Activated CD8-positive, alpha-beta memory T cell treated with anti-CD3 and anti-CD28 coated beads for 4 hours (primary cell): ENCODE measurements around the gene LOXL3.

Source experiments
- DNase-seq, 2 donors: peaks; one replicate each; pipeline ENCODE4 v3.0.0-alpha.2; 2020; ENCODE audit warnings: low read depth in 2 of 2

LOXL3 gene

DNA sequence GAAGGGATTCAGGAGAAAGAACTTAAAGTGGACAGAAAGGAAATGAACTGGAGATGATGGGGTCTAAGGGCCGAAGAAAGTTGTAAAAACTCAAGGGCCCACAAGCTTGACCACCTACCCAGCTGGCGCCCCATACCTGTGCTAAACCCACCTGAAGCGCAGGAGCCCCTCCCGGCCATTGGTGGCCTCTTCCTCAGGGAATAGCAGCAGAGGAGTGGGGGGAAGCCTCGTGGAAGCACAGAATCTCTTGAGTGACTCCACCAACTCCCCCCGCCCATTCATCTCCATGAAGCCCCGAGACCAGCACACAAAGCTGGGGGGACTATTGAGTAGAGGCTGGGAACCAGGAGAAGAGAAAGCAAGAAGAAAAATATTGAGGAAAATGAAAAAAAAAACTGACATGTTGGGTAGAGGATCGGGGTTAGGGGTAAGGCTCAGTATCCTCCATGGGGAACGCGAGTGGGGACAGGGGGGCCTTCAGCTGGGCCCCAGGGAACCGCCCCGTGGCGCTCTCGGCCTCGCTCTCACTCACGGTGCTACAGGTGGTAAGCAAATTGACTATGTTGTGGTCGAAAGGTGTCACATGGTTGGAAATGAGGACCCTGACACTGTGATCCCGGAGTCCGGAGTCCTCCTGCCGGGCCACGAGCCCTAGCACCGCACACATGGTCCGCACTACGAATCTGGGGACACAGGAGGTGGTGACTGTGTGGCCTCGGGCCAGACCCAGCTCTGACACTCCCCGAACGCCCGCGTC lies 25.0 kb downstream of the LOXL3 start:
- no peak for DNase-seq

DNA sequence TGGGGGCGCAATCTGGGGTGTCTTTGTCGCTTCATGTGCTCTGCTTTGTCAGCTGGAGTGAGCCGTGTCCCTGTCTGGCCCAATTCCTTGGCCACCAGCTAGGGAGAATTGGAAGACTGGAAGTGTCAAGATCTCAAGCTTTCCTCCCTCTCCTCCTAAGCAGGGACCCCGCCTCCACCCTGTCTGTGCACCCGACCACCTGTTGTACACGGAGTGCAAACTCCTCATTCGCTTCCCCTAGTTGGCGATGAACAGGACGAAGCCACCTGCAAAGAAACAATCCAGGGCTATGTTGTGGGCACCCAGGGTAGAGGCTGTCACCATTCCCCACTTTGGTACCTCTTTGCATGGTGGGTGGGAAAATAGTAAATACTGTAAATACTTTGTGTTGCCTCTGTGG lies 26.0 kb downstream of the LOXL3 start:
- no peak for DNase-seq

DNA sequence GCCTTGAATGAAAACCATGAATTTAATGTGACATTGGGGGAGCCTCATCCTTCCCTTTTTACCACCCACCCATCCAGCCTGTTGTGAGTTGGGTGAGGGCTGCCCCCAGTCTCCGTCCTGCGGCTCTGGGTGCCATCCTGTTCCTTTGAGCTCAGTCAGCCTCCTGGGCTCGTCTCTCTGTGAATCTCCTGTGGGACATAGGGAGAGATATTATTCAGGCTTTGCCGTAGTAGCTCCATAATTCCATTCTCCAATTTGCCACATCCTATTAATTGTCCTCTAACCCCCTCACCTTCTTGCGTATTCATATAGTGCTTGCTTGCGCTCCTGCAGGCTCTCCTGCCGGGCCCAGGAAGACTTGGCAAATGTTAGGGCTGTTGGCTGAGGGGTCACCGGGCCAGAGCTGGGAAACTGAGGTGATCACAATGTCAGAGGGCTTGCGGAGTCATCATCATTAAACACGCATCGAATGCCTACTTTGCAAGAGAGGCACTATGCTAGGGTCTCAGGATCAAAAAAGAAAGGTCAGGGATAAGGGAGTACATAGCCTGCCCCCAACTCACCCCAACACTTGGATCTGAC lies 27.0 kb downstream of the LOXL3 start:
- no peak for DNase-seq

DNA sequence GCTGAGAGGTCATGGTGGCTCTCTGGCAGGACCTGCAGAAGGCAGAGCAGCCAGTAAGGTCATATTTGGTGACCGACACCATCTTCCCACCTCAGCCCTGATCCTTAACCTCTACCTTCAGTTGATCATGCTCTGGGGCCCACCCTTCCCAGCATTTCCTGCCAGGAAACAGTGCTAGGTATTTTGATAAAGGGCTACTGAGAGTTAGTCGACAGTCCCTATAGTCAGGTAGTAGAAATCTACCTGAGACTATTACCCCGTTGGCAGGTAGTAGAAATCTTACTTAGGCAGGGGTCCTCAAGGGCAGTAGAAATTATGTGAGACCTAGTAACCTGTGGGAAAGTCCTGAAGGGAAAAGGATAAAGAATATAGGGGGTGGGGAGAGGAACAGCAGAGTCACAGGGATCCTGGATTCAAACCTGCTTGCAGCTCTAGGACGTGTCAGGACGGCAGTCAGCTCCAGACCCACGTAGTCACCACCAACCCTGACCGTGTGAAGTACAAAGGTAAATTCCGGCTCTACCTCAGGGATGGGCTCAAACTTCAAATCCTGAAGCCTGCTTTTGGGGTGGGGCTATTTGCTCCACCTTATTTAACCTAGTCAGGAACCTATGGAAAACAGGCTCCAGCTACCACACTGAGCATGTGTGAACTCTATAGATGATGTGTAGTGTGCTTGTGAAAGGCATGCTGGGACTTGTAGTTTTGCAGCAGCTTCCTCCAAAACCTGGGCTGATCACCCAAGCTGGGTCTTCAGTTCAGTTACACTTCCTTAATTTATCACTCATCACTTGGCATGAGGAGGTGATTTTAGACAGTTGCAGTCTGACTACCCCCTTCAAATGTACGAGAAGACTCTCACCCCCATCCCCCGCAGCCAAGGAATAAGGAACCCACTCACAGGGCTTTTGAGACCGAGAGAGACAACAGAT lies 27.8 kb downstream of the LOXL3 start, which contains the start of gene DQX1:
TSS of gene DQX1 (minus strand) at position 515 of the 932 bp plus-strand sequence. CDS start at position 13, 502 bp downstream.
- no peak for DNase-seq

DNA sequence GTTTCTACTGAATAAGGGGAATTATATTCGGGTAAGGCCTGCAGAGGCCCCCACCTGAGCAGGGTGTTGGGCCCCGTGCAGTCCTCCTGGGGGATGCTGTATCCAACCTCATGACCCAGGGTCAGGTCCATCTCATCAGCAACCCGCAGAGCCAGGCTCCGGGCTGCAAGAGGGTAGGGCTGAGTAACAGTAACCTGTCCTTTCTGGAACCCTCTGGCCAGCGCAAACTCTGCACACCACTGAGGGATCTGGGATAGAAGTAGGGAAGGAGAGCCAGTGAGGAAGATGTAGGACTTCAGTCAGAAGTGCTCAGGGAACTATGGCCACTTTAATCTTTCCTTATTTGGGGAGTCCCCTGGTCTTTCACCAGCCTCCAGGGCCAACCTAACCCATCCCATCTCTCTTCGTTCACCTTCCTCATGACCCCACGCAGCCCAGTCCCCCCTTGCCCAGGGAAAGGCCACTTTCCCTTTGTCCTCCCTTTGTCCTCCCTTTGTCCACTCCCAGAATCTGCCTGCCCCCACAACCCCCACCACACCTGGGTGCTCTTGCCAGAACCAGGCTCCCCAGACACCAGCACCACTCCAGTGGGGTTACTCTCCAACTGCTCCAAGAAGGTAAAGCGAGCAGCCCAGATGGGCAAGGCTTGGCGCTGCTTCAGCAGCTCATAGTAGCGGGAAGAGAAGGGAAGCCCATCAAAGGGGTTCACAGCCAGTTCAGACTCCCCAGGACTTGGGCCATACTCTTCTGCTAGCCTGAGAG lies 28.6 kb downstream of the LOXL3 start:
- no peak for DNase-seq

DNA sequence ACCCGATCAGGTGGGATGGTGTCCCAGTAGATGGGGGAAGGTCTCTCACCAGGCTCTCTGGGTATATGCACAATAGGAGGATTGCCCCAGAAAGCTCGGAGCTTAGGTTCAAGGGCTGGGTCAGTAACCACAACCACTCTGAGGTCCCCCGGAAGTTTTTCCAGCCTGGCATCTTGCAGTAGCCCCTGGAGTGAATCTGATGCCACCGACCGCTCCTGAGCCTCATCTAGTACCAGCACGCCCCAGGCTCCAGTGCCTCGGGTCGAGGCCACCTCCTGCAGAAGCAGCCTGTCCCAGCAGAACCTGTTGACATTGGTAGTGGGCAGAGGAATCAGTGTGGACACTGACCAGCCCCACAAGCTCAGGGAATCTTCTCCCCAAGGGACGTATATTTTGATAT lies 29.7 kb downstream of the LOXL3 start:
- no peak for DNase-seq

DNA sequence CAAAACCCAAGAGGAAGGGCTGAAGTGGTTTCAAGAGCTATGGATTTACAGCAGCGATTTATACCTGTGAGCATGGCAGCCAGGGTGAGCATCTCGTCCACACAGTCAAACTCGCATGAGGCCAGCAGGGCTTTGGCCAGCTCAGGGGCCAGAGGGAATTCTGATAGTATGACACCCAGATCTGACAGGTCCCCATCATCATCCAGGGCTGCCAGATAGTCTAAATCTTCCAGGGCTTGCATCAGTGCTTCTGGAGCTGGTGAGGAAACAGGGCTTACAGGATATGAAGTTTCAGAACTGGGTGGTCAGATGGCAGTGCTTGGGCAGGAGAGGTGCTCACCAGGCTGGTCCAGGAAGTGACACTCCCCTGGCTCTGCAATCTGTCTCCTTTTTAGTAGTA lies 31.2 kb downstream of the LOXL3 start:
- DNase-seq: no peak

DNA sequence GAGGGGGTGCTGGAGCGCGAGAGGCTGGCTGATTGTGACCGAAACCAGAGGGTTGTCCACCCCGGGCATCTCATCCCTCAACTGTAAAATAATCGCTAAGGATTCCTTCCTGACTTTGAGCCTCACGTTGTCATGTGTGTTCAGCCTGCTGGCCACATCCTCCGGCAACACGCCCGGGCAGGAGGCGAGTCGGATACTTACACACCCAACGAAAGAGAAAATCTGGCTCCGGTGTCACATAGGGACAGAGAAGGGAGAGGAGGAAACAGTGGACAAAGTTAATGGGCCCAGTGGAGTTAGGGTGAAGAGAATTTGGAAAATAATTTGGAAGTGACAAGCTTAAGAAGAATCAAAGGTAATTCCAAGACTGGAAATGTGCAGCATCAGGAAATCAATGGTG lies 37.1 kb downstream of the LOXL3 start:
- no peak for DNase-seq

DNA sequence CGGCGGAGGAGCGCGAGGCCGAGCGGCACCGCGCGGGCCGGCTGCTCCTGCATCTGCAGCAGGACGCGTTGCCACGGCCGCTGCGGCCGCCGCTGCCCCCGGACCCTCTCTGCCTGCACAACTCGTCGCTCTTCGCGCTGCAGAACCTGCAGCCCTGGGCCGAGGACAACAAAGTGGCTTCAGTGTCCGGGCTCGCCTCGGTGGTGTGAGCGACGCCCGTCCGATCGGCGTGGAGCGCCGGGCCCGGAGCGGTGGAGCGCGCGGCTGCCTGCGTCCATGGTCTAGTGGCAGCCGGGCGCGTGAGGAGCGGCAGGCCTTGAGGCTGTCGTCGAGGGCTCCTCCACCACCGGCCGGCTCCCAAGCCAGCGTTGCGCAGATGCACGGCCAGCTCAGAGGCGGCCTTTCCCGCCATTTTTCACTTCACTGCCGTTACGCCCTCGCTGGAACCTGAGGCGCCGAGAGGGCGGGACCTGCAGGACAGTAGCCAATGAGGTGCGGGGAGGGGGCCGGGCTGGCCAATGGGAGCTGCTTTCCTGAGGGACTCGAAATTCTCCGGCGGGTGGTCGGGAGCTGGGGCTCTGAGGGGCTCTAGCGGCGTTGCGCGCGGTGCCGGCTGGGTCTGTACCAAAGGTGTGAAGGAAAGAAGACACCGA lies 37.6 kb downstream of the LOXL3 start:
- DNase-seq: peak; percentile 47 to 55

DNA sequence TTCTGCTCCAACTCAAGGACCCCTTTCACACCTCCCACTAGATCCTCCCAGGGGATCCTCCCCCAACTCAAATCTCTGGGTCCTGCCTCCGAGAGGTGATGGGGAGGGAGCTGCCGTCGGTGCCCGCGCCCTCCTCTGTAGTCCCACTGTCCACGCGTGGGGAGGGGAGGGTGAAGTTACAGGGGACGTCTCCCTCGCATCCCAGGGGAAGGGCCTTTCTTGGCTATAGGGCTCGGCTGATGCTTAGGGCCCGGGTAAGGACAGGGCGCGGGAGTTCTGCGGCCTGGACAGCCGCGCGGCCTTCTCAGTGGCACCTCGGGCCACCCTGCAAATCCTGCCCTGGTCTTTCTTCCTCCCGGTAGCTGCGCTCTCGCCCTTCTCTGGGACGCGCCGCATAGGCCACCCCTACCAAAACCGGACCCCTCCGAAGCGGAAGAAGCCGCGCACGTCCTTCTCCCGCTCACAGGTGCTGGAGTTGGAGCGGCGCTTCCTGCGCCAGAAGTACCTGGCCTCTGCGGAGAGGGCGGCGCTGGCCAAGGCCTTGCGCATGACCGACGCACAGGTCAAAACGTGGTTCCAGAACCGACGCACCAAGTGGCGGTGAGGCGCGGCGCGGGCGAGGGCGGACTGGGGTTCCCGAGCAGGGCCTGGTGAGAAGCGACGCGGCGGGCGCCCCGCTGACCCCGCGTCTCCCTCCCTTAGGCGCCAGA lies 38.3 kb downstream of the LOXL3 start:
- no peak for DNase-seq

DNA sequence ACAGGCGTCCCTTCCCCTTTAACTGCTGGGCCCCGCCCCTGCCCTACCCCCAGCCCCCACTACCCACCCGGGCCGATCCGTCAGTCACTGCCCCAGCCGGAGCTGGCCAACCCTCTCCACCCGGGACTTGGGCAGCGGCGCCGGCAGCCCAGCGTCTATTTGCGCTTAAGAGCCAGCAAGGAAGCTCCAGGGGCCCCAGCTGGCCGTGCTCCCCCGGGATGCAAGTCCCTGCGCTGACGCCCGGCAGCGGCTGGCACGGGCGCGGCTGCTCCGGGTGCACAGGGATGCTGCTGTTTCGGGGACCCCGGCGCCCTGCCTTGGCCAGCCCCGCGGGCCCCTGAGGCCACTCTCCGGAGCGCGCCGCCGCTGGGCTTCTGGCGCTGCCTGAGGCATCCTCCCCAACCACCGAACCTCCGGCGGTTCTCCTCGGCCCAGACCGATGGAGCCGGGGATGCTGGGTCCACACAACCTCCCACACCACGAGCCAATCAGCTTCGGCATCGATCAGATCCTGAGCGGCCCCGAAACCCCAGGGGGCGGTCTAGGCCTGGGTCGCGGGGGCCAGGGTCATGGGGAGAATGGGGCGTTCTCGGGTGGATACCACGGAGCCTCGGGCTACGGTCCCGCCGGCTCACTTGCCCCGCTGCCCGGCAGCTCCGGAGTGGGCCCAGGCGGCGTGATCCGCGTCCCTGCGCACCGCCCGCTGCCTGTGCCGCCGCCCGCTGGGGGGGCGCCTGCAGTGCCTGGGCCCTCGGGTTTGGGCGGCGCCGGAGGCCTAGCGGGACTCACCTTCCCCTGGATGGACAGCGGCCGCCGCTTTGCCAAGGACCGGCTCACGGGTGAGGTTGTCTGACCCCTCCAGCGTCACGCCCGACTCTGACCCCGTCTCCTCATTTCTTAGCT lies 39.1 kb downstream of the LOXL3 start, which contains the start of gene TLX2:
TSS of gene TLX2 (plus strand) at position 83 of the 903 bp plus-strand sequence. CDS start at position 440, 357 bp downstream.
- no peak for DNase-seq

DNA sequence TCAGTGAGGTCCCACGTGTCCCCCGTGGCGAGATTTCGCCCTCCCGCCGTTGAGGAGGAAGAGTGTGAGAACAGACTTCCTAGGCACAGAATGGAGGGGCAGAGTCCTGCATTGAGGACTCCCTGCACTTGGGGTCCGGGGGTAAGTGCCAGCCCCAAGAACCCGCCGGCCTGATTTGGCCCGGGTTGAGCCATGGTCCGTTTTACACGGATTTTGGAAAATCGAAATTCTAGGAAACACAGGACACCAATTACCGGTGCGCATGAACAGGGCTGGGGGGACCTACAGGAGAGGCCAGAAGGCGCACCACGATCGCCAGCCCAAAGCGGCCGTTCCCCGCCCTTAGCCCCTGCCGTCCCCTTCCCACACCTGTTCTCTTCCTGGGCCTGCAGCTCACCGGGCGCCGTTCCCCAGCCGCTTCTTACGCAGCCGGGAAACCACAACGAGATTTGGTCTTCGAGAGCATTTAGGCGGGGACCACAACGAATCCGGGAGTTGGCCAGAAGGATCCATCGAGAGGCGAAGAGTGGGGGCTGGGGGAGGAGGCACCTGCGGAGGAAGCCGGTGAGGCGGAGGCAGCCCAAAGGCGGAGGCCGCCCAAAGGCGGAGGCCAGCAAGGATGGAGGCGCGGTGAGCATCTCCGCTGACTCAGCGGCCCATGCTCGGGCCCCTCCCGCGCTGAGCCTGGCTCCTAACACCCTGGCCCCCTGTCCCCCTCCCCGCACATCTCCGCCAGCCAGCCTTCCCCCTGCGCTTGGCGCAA lies 40.0 kb downstream of the LOXL3 start:
- DNase-seq: no peak

DNA sequence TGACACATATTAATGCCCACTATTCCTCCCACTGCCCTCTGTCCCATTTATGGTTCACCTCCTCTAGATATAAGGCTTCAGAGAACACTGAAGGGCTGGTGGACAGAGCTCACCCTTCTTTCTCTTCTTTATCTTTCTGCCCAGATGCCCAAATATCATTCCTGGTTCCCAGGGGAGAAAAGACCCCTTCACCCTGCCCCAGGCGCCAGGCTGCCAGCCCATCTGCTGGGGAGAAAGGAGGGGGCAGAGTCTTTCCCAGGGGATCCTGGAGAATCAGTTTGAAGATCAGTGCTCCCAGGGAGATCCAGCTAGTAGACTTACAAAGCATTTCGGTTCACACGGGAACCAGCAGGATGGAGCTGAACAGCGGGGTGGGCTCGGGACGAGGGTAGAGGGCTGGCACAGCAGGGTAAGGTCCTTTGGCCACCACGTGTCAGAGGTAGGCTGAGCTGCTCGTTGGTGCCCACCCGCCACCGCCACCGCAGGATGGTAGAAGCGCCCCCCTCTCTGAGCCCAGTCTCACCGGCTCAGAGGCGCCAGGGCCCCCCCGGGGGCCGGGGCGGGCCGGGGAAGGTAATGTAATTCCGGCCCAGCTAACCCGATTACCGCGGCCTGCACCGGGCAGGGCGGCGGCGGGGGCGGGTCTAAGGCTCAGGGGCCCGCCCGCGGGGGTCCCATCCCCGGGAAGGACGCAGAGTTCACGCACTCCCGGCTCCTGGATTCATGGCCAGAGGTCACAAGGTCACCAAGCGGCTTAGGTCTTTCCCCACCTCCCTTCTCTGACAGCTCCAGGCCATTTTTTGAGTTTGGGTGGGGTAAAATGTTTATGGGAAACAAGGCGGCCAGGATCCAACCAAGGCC lies 40.8 kb downstream of the LOXL3 start:
- DNase-seq: no peak

DNA sequence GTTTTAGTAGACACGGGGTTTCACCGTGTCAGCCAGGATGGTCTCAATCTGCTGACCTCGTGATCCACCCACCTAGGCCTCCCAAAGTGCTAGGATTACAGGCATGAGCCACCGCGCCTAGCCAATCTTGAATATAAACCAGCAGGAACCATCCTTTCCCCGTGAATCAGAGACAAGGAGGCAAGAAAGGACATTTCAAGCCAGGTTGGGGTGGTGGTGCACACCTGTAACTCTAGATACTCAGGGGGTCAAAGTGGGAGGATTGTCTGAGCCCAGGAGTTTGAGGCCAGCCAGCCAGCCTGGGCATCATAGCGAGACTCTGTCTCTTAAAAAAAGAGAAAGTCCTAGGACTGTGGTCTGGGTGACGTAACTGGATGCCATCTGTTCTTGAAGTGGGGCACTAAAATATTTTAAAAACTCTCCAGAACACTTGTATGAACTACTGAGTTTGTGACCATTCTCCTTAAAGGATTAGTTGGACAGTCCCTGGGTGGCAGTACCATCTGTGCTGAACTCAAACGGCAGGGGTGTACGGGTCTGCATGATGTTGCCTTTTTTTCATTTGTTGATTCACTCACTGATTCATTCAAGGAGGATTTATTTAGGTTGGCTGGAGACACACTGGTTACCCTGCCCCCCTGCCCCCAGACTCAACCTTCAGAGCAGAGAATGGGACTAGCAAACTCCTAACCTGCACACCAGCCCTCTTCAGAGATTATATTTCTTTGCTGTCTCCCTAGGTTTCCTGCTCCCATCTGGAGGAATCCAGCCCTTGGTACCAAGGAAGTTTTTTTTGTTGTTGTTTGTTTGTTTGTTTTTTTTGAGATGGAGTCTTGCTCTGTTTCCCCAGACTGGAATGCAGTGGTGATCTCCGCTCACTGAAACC lies 42.4 kb downstream of the LOXL3 start:
- no peak for DNase-seq

DNA sequence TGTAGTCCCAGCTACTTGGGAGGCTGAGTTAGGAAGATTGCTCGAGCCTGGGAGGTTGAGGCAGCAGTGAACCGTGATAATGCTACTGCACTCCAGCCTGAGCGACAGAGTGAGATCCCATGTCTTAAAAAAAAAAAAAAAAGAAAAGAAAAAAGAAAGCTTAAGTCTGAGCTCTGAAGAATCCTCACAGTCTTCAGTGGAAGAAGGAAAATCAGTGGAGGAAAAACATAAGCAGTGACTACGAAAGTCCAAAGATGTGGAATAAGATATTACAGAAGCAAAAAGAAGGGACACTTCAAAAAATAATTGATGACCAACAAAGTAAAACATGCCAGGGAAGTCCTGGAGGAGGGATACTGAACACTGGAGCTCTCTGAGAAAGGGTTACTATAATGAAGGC lies 43.5 kb downstream of the LOXL3 start:
- no peak for DNase-seq

DNA sequence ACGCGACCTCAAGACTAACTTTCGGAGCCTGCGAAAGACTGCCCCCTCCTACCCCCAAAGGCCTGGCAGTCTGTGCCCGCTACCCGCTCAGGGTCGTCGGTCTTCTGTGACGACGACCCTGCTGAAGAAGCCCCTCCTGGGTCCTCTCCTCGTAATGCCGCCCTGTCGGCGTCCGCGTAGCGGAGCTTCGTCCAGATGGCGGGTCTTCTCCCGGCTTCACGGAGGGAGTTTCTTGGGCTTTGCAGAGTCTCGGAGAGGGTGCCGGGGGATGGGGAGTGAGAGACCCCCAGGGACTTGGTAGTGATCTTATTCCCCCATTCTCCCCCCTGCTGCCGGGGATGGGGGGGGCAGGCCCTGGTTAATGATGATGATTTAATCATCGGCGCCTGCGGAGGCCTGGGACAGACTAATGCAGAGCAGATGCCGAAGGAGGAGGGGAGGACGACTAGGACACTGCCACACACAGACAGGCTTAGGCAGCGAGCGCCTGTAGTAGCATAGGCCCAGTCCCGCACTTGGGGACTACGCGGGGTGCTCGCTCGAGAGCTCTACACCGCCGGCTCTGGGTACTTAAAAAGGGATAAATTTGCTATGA lies 45.7 kb downstream of the LOXL3 start:
- no peak for DNase-seq
